ENCODE data around the gene DEPDC5.

Gene DEPDC5

GRCh38 chr22:31950226-31950625 lies 196.4 kb downstream of the DEPDC5 start:
- no peak for DNase-seq (ENCODE audit: low read depth in 2 of 2)

DNA sequence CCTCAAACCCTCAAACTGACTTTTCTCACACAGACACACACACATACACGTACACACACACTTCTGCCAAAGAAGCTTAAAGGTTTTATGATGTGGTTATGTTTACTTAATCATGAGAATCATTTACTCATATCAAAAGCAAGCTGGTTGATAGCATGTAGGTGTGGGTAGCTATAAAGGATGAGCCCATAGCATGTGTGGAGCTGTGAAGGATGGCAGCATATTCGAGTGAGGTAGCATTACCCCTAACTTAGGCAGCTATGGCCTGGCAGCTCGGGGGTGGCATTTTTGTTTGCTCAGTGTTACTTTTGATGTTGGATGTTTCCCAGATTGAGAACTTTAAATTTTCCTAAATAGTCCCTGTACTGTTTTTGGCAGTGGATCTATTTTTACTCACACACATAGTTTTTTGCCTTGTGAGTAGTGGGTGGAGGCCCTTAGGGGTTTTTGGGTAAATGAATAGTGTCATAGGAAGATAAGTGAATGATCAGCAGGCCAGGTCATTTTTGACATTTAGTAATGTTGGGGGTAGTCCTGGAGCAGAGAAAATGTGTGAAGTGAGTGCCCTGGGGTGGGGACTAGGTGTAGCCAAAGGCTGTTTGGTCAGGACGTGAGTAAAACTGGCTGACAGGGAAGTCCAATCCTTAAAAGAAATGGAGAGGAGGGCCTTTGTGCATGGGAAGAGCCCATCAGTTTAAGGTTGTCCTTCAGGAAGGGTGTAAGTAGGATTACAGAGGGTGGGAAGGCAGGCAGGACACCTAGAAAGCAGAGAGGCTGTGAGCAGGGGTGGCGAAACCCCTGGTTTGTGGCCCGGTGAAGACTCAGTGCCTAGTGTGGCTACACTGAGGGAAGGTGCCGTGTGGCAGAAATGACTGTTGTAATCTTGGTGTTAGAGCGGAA lies 197.6 kb downstream of the DEPDC5 start:
- no peak for DNase-seq (ENCODE audit: low read depth in 2 of 2)

- DNase-seq (ENCODE audit: low read depth in 2 of 2), result no peak
These were observed 198.2 kb downstream of the DEPDC5 start for GRCh38 chr22:31952094-31952401.

DNA sequence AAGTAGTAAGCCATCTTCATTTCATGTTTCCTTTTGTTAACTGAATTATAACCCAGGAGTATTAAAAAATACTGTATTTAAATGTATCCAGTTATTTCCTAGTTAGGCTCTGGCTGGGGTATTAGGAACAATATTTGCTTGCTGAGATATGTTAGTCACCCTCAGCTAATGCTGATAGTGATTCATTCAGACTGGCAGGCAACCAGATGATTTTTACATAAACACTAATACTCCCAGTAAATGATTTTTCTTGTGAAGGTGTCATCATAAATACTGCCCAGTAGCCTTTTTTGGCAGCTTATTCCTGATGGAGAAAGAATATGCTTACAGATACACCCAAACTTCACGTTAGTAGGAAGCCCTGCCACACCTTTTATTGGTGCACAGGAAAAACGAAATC lies 198.7 kb downstream of the DEPDC5 start:
- DNase-seq (ENCODE audit: low read depth in 2 of 2), result no peak

DNA sequence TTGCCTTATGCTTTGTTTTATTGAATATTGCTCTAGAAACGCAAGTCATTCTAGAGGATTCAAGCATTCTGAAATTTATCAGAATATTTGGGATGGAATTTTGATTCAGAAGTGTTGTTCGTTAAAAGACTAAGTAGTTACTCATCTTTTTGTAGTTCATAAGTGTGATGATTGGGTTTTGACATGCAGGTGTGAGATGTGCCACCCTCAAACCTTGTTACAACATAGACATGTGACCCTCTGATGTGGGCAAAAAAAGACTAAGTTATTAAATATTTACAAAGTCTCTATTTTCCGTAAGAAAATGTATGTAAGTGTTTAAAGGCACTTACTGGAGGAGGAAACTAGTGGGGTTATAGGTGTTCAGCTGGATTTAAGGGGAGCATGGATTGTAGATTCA lies 199.4 kb downstream of the DEPDC5 start:
- no peak for DNase-seq (ENCODE audit: low read depth in 2 of 2)

DNA sequence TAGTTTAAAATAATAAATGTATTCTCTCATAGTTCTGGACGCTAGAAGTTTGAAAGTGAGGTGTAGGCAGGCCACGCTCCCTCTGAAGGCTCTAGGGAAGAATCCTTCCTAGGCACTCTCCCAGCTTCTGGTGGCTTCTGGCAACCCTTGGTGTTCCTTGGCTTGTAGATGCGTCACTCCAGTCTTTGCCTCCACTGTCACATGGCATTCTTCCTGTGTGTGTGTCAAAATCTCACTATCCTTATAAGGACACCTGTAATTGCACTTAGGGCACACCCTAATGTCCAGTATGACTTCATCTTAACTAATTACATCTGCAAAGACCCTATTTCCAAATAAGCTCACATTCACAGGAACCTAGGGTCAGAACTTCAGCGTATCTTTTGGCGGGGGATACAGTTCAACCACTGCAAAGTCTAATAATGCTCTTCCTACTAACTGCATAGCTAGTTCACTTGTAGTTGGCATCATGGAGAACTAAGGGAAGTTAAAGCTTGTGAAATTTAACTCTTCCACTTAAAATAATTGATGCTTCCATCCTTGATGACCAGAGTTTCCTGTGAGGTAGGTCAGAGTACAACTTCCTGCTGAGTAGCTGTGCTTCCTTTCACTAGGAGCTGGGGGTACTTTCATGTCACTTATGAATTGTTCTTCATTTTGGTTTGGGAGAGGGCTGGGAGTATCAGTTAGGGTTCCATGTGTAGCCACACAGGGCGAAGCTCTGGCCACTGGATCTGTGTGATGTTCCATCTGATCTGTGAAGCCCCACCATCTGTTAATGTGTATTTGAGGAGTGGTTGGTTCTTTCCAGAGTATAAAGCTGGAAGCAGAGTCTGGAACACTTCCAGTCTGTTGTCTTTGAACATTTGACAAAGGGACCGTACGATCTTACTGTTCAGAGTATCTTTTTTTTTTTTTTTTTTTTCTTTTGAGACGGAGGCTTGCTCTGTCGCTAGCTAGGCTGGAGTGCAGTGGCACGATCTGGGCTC lies 201.0 kb downstream of the DEPDC5 start:
- no peak for DNase-seq (ENCODE audit: low read depth in 2 of 2)

DNA sequence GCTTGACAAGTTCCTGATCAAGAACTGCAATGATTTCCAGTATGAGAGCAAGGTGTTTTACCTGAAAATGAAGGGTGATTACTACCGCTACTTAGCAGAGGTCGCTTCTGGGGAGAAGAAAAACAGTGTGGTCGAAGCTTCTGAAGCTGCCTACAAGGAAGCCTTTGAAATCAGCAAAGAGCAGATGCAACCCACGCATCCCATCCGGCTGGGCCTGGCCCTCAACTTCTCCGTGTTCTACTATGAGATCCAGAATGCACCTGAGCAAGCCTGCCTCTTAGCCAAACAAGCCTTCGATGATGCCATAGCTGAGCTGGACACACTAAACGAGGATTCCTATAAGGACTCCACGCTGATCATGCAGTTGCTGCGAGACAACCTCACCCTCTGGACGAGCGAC lies 202.5 kb downstream of the DEPDC5 start:
- no peak for DNase-seq (ENCODE audit: low read depth in 2 of 2)

Data from stimulated activated CD8-positive, alpha-beta memory T cell treated with anti-CD3 and anti-CD28 coated beads, Interleukin-2, amount 100 ng/mL, for 1 hour (primary cell).